ENCODE results near the gene IMPA2. TPM values are rescaled to one million over a fixed set of nuclear protein-coding genes. Genes with fewer than 3 reads are reported as not detected.

IMPA2 gene
- total and polyA plus RNA-seq, 10 of the 15 experiments (the other 5 are each of a cell fraction or from before 2014, with no cell fraction given): 0.24 to 21.0 (median 11.4) TPM

GRCh38 chr18:12009581-12010140 is 28.4 kb downstream of the IMPA2 start (continued):
- TF ChIP-seq CUX1 (IDR thresholded peaks at IDR 0.05; ENCODE audit: insufficient replicate concordance, low read depth, low read length): no peak

GRCh38 chr18:12010187-12010802 is 29.0 kb downstream of the IMPA2 start:
- Histone ChIP-seq H3K9ac (ENCODE audit: control insufficient read depth, insufficient read depth, low read length) (no peak overlapping the region), H3K4me2 (ENCODE audit: control insufficient read depth, insufficient read depth) (no peak overlapping the region), H3K4me3 (no peak overlapping the region), H2AFZ (ENCODE audit: control insufficient read depth, low read depth, low read length) (no peak overlapping the region), H4K20me1 (ENCODE audit: control insufficient read depth, insufficient read depth) (no peaks in the 10 kb centered on the region), H3K79me2 (ENCODE audit: control insufficient read depth, insufficient read depth, low read length) (no peaks in the 10 kb centered on the region), H3K9me3 (replicated peaks; ENCODE audit: control insufficient read depth, insufficient read depth, low read length) (no peaks in the 10 kb centered on the region), H3K4me1 (ENCODE audit: control insufficient read depth, insufficient read depth, low read length) (peaks cover 4% of the 10 kb centered on the region; the same call in 1 of the 2 replicates), H3K27me3 (replicated peaks in 1 of 2; ENCODE audit: control insufficient read depth in 2 of 2, insufficient read depth in 2 of 2, low read length in 1 of 2) (no peaks in the 10 kb centered on the region), H3K27ac (ENCODE audit: control insufficient read depth, insufficient read depth) (no peak overlapping the region), H3K36me3 (ENCODE audit: control insufficient read depth in 2 of 2, insufficient read depth in 2 of 2, low read length in 1 of 2) (no peaks in the 10 kb centered on the region)
- 95% methylated on average over 14 of the region's 14 CpGs for WGBS (ENCODE audit: insufficient coverage, insufficient replicate concordance, low lambda C conversion rate, missing lambda C conversion rate)
- FAIRE-seq: no peak
- no peak for TF ChIP-seq ZBTB40 (IDR thresholded peaks at IDR 0.05; ENCODE audit: borderline replicate concordance)
- no peak for TF ChIP-seq HDAC6 (IDR thresholded peaks at IDR 0.05; ENCODE audit: unreplicated experiment)
- no peak for TF ChIP-seq BCLAF1 (IDR thresholded peaks at IDR 0.05)
- no peak for TF ChIP-seq SREBF1 (IDR thresholded peaks at IDR 0.05; ENCODE audit: low read length)
- no peak for ATAC-seq
- CTCF ChIA-PET: no interaction called here
- RAD21 ChIA-PET (ENCODE audit: unreplicated experiment): no interaction called here
- SMC1A ChIA-PET (ENCODE audit: uncharacterized antibody, unreplicated experiment): no interaction called here
- no TSS peak for BruUV-seq (replicated peaks)
- POLR2A ChIA-PET: no interaction called here
- in situ Hi-C loops (cut with MboI) (no loop called here), intact Hi-C loops (cut with micrococcal nuclease; ENCODE audit: unreplicated experiment) (no loop called here)
- no peak for DNase-seq (ENCODE audit: low read depth, low spot score)

Data from GM12878 (cell line).